K562 (cell line): ENCODE results near the gene LTBP4.

Experiments
- CTCF ChIP-seq, 3 experiments: IDR thresholded peaks in 2 of 3; conservative IDR thresholded peaks in 1 of 3; 2 replicates each; pipeline ENCODE4 v1.5.1; 2011 to 2012; ENCODE audit warnings: low read length in 3 of 3, mild to moderate bottlenecking in 3 of 3, control low read depth in 2 of 3, improper control_type of control experiment in 1 of 3, inconsistent platforms in 1 of 3, low read depth in 1 of 3, mixed read lengths in 1 of 3, moderate library complexity in 1 of 3; ENCODE audit not compliant: insufficient read depth in 2 of 3
- DPF2 ChIP-seq: fragments of 450-650 bp; IDR thresholded peaks from 2 replicates; pipeline ENCODE4 v1.6.1; 2016
- POLR2A ChIP-seq: fragments of 450-650 bp; conservative IDR thresholded peaks from 2 replicates; pipeline ENCODE4 v1.6.1; 2016
- POLR2AphosphoS5 ChIP-seq: IDR thresholded peaks from 2 replicates; pipeline ENCODE4 v1.6.1; 2011; ENCODE audit warnings: mild to moderate bottlenecking, low read depth, low read length, moderate library complexity; ENCODE audit not compliant: control insufficient read depth, insufficient read depth
- TCF7L2 ChIP-seq: fragments of 150-350 bp; IDR thresholded peaks from 2 replicates; pipeline ENCODE4 v1.6.1; 2016; ENCODE audit warnings: low read depth, mild to moderate bottlenecking, low read length, moderate library complexity

GRCh38 chr19:40604171-40604646 lies 3.0 kb downstream of the LTBP4 start:
- TF ChIP-seq POLR2AphosphoS5, result no peak
- no peak for TF ChIP-seq TCF7L2
- peak; percentile 29; the same call in 1 of the 2 replicates for TF ChIP-seq DPF2
- TF ChIP-seq POLR2A, result no peak; the same call in 1 of the 2 replicates
- TF ChIP-seq CTCF (IDR thresholded peaks at IDR 0.05 in 2 of 3, conservative IDR thresholded peaks at IDR 0.05 in 1 of 3; ENCODE audit: insufficient read depth in 2 of 3, low read depth in 1 of 3, low read length in 3 of 3), result no peak
